RWPE1 (cell line): Measurements from ENCODE around the gene MEAF6.
A peak's percentile ranks its signal among the peaks of the same experiment; 100 is the strongest.
"Not testable (repeated sequence)": the region's sequence is repeated elsewhere in the genome, so short reads cannot be mapped to it uniquely, and the experiment has no call there.

Source experiments
- CTCF ChIA-PET: fragments of 350-600 bp; sonication (Branson Sonifier 250); formaldehyde crosslinking; extraction: SDS; loops from one replicate; lab custom pipeline; 2021; lab: Yijun Ruan, JAX
- POLR2A ChIA-PET: fragments of 400-600 bp; formaldehyde crosslinking; extraction: SDS; loops from one replicate; lab custom pipeline; 2020; ENCODE audit warnings: antibody characterized with exemption; ENCODE audit not compliant: low non-redundant PET; lab: Yijun Ruan, JAX
- DNase-seq: peaks from one replicate; pipeline ENCODE4 v3.0.0; 2012; ENCODE audit warnings: low spot score
- H3K27ac ChIP-seq: fragments of 450-650 bp; 2 replicates; pipeline ENCODE4 v1.5.1; 2017
- CTCF ChIP-seq: fragments of 450-650 bp; conservative IDR thresholded peaks from 2 replicates; pipeline ENCODE4 v1.5.1; 2017; ENCODE audit warnings: low read depth, mild to moderate bottlenecking

The MEAF6 gene

GRCh38 chr1:37545019-37545418, 30.5 kb upstream of the MEAF6 start:
- no peak overlapping the region for H3K27ac ChIP-seq
- ChIA-PET CTCF (no interaction called here), POLR2A (no interaction called here)
- TF ChIP-seq CTCF: no peak
- DNase-seq: no peak

GRCh38 chr1:37544530-37544929, 30.0 kb upstream of the MEAF6 start:
- no peak for TF ChIP-seq CTCF
- DNase-seq: no peak
- H3K27ac ChIP-seq: no peak overlapping the region
- ChIA-PET POLR2A (no interaction called here), CTCF (no interaction called here)

GRCh38 chr1:37540036-37540785, 25.6 kb upstream of the MEAF6 start:
- no peak for TF ChIP-seq CTCF
- H3K27ac ChIP-seq: no peak overlapping the region
- CTCF ChIA-PET: no interaction called here
- DNase-seq: no peak
- POLR2A ChIA-PET: no interaction called here

GRCh38 chr1:37539154-37539553, 24.6 kb upstream of the MEAF6 start:
- DNase-seq, POLR2A ChIA-PET, CTCF ChIA-PET, H3K27ac ChIP-seq: not testable (repeated sequence)

- no peak overlapping the region for H3K27ac ChIP-seq
- POLR2A ChIA-PET: no interaction called here
- no peak for TF ChIP-seq CTCF
- DNase-seq: peak; percentile 18
- CTCF ChIA-PET: interaction anchor here (1.9 kb wide), 1 partner anchor 23 kb away, joined by 7 read pairs; the partner anchor contains the start of gene MEAF6
Measured at GRCh38 chr1:37537378-37537777, 22.8 kb upstream of the MEAF6 start.

- no peak overlapping the region for H3K27ac ChIP-seq
- no peak for TF ChIP-seq CTCF
- ChIA-PET POLR2A (no interaction called here), CTCF (no interaction called here)
- no peak for DNase-seq
Measured at GRCh38 chr1:37533317-37534093, 18.9 kb upstream of the MEAF6 start.

- POLR2A ChIA-PET, H3K27ac ChIP-seq, DNase-seq: not testable (repeated sequence)
- CTCF ChIA-PET: interaction anchor here (0.6 kb wide), 2 partner anchors 43 to 59 kb away, joined by 3 read pairs; no protein-coding TSS in a partner anchor
Measured at GRCh38 chr1:37532418-37533156, 18.0 kb upstream of the MEAF6 start.

GRCh38 chr1:37529888-37530287, 15.3 kb upstream of the MEAF6 start:
- CTCF ChIA-PET: interaction anchor here (0.6 to 1.5 kb wide), 3 partner anchors 16 to 151 kb away, joined by 3 read pairs; no protein-coding TSS in a partner anchor
- POLR2A ChIA-PET: not testable (repeated sequence)

More at GRCh38 chr1:37529888-37530287, 15.3 kb upstream of the MEAF6 start:
- DNase-seq, H3K27ac ChIP-seq: not testable (repeated sequence)
